HG02970 (cell line): Measurements from ENCODE around the gene KATNIP.
"Not testable (repeated sequence)": the region's sequence is repeated elsewhere in the genome, so short reads cannot be mapped to it uniquely, and the experiment has no call there.

Source experiments
- ATAC-seq: cut with Tn5 transposase; IDR thresholded peaks from one replicate; pipeline ENCODE4 v1.9.1; 2021; ENCODE audit warnings: mild to moderate bottlenecking, moderate library complexity, moderate number of reproducible peaks; ENCODE audit not compliant: unreplicated experiment, low FRiP score

Gene KATNIP

DNA sequence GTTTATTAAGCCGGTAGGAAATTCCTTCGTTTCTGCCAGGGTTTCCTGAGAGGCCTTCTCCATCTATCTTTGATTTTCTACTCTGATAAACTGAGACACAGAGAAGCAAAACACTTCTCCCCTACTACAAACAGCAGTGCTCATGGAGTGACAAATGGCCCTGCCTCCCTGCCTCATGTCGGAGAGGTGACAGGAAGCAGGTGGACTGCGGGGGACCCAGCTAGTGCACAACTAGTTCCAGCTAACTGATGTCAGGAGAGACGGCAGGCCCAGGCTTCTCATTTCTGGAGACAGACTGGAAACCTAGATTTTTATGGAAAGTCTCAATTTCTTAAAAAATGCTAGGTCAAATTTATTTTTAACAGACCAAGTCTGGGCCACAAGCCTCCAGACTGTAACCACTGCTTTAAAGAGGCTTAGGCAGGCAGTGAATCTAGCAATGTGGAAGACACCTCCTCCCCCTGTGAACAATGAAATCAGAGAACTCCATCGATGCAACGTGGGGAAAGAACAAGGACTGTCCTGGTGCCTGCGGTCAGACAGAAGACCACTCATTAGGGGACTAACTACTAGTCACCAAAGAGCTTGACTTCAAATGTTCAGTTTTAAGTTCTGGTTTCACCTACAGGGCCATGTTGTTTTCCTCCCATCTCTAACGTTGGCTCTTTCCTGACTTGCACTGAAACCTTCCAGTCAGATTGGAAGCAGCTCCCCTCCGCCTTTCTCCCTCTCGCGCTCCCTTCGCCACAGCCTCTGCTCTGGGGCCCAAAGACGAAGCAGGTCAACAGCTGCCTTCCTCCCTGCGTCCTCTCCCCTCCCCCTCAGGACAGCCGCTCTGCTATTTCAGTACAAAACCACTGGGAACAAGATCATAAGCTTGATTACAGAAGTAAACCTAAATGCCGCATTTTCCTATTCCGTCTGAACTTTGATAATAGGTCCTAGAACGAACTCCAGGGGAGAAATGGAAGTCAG is 17.8 kb upstream of the KATNIP start:
- no peak for ATAC-seq

DNA sequence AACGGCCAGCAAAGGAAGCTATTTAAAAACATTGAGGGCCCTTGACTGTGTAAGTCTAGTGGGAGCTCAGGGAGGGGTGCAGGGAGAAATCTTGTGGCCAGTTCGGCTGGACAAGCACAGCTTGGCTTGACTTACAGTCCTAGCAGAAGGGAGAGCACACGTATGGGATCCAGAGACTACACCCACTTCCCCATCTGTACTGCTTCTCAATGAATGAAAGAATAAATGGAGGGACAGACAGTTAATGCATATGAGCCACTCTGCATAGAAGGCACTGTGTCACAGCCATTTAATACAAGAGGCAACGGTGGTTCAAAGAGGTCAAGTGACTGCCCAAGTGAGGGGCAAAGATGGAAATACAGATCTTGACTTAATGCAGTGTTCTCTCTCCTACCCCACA is 15.7 kb upstream of the KATNIP start:
- no peak for ATAC-seq

DNA sequence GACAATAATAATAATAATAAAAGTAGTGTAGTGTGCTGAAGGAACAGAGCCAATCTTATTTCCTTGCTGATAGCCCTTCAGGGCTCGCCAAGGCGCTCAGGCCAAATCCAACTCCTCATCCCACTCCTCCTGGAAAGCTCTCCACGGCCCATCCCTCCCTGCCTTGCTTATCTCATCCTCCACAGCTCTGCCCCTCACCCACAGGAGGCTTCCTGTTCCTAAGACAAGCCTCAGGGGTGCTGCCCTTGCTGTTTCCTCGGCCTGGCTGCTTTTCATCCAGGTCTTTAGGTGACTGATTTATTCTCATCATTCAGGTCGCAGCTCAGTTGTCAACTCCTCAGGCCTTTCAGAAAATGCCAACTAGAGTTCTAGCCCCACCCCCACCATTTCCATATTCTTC is 11.4 kb upstream of the KATNIP start:
- ATAC-seq: no peak

DNA sequence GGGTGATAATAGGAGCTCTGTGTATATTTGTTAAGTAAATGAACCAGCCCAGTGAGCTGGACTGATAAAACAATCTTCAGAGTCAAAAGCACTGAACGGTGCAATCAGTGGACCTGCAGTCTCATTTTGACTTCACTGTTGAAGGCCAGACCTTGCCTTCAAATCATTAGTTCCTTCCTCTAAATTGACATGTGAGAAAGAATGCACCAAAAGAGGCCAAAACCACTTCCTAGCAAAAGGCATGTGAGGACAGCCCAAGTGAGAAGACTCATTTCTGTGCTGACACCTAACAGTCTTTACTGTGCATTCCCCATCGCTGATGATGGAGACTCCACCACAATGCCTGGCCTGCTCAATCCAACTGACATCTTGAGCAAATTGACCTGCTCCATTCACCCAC is 10.8 kb upstream of the KATNIP start:
- ATAC-seq: no peak

DNA sequence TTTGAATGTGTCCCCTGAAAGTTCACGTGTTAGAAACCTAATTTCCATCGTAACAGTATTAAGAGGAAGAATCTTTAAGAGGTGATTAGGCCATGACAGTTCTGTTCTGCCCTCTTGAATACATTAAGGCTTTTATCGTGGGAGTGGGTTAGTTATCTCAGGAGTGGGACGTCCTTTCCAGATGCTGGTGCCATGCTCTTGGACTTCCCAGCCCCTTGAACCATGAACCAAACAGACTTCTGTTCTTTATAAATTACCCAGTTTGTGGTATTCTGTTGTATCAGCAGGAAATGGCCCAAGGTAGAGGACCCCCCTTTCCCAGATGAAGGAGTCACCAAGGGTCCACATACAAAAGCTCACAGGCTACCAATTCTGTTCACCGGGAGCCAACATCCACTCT is 10.3 kb upstream of the KATNIP start:
- ATAC-seq: no peak

DNA sequence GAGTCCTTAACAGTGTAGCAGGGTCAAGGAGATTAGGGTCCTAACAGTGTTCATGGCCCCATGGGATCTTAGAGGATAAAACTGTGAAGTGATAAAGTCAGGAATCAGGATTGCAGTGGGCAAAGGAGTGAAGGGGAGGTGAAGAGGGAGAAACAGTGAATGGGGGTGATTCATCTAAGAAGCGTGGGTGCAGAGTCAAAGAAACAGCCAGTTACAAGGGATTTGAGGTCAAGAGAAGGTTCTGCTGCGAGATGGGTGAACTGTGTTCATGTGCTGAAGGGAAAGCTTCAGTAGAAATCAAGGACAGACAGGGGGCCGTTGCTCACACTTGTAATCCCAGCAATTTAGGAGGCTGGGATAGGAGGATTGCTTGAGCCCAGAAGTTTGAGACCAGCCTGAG is 6.1 kb upstream of the KATNIP start:
- no peak for ATAC-seq

DNA sequence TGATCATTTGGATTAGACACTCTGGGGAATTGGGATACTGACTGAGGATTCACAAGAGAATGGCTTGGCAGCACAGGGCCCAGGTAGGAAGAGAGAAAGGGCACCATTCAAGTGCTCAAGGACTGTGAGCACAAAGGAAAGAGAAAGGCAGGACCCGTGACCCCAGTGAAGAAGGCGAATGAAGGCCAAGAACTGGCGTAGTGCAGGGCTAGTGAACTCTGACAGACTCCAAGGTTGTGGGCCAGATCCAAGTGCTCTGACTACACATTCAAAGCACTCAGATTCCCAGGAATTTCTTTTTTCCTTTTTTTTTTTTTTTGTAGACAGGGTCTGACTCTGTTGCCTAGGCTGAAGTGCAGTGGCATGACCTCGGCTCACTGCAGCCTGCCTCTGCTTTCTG is 5.3 kb upstream of the KATNIP start:
- no peak for ATAC-seq

DNA sequence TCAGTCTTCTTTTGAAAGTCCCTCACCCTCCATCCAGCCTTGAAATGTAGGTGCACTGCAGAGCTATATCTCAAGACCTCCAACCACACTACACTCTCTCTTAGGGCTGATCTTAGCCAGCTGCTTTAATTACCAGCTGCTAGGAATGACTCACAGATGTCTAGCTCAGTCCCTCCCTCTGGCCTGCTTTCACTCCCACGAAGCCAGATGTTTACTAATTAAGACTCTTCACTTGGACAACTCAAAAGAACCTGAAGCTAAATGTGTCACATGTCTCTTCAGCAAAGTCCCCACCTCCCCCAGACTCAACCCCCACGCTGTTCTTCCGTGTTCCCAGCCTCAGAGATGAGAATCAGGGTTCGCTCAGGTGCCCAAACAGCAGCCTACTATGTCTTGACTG is 2.8 kb upstream of the KATNIP start:
- ATAC-seq: no peak

DNA sequence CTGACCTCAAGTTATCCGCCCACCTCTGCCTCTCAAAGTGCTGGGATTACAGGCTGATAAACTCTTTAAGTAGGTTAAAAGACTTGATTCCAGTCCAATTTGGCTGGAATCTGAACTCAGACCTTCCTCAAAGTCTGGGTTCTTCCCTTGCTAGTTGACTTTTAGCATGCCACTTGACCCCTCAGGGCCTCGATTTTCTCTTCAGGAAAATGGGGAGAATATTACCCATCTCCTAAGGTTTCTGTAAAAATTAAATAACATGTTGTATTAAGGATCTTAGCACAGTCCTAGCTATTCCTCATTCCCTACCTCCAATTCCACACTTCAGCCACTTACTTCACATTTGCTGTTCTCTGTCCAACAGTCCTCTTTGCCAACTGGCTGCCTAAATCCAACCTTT is 2.1 kb upstream of the KATNIP start:
- no peak for ATAC-seq

DNA sequence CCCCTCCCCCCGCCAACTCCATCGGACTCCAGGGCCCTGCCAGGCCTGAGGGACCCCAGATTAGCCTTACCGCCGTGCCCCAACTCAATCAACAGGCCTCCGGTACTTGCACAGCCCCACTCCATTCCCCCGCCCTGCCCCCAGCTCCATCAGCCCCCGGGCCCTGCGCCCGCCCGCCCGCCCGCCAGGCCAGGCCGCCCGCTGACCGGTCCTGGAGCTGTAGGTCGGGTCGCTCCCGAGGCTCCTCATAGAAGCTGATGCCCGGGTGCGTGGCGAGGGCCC is 539 bp upstream of the KATNIP start:
- ATAC-seq: peak; percentile 37

DNA sequence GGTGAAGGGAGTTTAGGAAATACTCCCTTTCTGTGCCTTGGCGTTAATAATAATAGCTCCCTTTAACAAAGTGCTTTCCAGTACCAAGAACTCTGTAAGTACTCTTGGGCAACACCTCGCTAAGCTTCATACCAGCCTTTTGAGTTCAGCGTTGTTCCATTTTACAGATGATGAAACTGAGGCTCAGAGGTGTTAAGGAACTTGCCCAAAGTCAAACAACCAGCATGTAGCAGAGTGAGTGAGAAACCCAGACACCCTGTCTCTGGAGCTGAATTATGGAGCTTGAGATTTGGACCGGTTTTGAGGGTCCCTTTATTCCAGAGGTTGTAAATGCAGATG is 607 bp downstream of the KATNIP start:
- no peak for ATAC-seq

DNA sequence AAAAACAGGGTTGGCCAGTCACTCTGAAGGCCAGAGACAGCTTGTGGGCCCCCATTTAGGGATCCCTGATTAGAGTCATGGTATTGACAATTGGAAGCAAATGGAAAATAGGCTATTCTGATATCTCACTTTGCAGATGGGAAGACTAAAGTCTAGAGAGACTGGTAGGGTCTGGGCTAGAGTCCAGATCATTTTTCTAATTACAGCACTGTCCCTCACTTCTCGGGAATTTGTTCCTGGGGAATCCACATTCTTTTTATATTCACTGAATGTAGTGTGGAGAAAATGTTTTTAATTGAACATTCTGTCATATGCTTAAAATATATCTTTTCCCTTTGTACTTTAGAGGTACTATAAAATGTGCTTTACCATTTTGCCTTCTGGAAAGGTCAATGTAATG is 1.1 kb downstream of the KATNIP start:
- no peak for ATAC-seq

DNA sequence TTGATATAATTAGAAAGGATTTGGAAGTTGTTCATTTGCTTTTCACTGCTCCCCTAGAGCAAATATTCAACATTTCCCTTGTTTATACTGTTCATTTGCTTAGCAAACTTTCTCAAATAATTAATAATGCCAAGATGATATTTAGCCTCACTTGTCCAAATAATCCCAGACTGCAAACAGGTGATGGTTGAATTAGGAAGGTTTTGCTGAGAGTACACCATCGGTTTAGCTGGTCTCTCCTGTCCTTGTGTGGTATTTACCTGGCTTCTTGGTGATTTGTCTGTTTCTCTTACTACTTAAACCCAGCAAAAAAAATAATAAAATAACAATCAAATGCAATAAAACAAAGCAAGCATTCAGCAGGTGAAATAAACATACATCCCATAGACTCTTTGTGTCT is 6.5 kb downstream of the KATNIP start:
- no peak for ATAC-seq

DNA sequence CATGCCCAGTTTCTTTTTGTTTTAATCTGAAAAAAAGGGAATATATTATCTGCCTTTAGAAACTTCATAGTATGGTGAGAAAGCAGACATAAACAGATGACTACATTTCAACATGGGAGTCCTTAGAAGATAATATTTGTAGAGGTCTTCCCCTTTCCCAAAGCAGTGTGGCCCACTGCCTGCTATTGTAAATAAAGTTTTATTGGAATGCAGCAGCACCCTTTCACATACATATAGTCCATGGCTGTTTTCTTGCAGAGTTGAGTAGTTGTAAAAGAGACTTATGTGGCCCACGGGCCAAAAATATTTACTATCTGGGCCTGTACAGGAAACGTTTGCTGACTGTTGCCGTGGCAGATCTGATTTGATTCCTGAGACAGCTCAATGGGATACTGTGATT is 8.5 kb downstream of the KATNIP start:
- no peak for ATAC-seq

DNA sequence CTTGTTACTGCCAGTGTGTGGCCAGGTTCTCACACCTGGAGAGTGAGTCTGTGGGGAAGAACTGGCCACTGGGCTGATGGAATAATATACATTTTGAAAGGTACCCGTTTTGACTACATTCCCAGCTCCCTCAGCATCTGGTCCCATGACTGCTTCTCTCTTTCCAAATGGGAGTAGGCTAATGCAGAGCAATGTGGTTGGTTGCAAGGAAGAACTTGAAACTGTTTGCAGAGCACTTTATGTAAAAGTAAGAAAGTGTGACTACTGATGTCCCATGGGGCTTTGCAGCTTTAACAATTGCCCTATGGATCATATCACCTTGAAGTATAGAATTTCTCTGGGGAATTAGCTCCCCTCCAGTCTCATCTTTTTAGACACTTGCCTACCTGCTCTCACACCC is 9.0 kb downstream of the KATNIP start:
- no peak for ATAC-seq

DNA sequence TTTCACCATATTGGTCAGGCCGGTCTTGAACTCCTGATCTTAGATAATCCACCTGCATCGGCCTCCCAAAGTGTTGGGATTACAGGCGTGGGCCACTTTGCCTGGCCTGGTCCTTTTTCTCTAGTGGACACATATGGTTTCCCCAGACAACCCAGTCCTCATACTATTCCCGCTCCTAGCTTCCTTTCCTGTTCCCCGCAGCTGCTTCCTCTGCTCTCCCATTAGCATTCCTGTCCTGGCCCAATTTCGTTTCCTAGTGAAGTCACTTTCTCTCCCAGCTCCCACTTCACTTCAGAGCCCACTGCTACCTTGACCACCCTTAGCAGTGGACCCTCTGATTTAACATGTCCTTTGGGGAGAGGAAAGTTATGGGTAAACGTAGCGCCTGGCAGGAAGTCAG is 11.3 kb downstream of the KATNIP start:
- no peak for ATAC-seq

DNA sequence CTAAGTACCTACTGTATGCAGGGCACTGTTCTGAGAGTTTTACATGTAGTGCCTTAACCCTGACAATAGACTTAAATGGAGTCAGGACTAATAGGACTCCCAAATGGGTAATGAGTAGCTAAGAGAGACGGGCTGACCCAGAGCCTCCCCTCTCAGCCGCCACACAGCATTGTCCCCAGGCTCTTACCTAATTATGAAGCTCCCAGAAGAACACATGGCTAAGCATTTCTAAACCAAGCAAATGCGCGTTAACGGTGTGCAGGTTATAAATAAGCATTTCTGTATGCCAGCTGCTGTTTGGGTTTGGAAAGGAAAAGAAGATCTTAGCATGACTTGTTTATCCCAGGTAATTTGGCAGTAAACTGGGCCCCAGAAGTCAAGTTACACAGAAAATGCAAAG is 14.3 kb downstream of the KATNIP start:
- ATAC-seq: no peak

DNA sequence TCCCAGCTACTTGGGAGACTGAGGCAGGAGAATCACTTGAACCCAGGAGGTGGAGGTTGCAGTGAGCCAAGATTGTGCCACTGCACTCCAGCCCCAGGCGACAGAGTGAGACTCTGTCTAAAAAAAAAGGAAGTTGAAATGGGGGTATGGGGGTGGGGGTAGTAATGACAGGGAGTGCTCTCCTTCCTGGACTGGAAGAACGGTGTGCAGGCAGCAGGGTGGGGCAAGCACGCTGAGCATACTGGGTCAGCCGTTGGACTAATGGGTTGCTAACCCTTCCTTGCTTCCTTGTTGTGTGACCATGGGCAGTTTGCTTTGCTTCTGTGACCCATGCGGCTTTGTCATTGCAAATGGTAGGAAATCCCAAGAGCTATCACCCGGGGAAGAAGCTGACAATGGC is 16.5 kb downstream of the KATNIP start:
- no peak for ATAC-seq

DNA sequence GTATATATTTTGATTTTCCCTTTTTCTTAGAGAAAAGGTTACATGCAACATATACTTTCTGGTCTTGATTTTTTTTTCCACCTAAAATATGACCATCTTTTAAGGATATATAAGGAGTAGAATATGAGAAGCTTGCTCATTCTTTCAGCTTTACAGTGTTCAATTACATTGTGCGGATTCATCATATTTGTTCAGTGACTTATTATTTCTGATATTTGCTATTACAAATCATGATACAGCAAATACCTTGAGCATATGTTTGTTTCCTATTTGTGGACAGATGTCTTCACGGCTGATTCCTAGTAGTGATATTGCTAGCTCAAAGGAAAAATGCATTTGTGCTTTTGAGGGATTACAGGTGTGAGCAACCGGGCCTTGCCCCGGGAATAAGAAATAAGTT is 18.1 kb downstream of the KATNIP start:
- ATAC-seq: no peak

DNA sequence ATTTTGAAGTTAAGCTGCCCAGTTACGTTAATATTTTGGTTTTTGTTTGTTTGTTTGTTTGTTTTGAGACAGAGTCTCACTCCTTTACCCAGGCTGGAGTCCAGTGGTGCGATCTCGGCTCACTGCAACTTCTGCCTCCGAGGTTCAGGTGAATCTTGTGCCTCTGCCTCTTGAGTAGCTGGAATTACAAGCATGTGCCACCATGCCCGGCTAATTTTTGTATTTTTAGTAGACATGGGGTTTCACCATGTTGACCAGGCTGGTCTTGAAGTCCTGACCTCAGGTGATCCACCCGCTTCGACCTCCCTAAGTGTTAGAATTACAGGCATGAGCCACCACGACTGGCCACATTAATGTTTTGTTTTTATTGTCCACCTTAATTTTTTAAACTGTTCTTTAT is 21.0 kb downstream of the KATNIP start:
- not testable (repeated sequence) for ATAC-seq

DNA sequence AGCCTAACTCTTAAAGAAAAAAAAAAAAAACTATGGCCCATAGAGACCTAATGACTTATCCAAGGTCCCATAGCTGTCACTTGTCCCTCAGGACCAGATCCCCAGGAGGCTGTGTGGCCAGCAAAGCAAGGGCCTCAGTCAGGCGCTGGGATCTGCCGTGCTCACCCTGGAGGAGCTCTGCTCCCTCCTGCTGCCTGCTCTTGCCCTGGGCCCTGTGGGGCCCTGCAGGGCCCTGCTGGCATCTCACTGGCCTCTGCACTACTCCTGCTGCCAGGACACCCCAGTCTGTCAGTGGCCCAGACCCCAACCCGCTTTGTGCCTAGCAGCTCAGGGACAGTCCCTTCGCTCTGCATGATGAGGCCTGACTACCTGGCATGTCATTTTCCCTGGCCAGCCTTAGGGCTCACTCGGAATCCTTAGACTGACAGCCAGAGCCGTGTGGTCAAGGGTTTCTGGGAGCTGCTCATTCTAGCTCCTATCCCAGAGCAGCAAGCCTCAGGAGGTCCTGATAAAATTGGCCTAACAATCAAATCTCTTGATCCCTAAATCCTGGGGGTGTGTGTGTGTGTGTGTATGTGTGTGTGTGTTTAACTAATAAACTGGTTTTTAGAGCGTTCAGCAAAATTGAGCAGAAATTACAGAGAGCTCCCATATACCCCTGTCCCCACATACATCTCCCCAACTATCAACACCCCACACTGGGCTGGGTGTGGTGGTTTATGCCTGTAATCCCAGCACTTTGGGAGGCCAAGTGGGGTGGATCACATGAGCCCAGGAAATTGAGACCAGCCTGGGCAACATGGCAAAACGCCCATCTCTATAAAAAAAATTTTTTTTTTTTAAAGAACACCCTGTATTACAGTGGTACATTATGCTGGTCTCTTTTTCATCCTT is 21.7 kb downstream of the KATNIP start:
- no peak for ATAC-seq

DNA sequence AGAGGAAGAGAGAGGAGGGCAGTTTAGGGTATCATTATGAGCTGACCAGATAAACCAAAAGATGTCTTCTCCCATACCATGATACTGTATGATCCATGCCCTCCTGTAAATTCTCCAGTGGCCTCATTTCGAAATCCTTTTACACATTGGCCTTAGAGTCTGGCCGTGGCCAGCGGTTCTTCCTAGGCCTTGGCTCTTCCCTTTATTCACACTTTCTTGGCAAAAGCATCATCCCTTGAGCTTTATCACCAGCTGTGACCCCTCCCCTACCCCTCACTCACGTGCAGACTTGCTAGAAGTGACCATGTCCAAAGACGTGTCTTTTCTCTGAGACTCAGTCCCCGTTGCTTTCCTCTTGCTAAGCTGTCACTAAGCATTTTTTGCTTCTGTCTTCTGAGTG is 22.8 kb downstream of the KATNIP start:
- ATAC-seq: no peak
